Stimulated activated CD4-positive, alpha-beta T cell treated with anti-CD3 and anti-CD28 coated beads, Interleukin-1b, Interleukin-23, amount 100 ng/mL, for 48 hours (primary cell): ENCODE measurements around the gene MROH8.

ENCODE experiments used
- DNase-seq: peaks from one replicate; pipeline ENCODE4 v3.0.0-alpha.2; 2020

The MROH8 gene

DNA sequence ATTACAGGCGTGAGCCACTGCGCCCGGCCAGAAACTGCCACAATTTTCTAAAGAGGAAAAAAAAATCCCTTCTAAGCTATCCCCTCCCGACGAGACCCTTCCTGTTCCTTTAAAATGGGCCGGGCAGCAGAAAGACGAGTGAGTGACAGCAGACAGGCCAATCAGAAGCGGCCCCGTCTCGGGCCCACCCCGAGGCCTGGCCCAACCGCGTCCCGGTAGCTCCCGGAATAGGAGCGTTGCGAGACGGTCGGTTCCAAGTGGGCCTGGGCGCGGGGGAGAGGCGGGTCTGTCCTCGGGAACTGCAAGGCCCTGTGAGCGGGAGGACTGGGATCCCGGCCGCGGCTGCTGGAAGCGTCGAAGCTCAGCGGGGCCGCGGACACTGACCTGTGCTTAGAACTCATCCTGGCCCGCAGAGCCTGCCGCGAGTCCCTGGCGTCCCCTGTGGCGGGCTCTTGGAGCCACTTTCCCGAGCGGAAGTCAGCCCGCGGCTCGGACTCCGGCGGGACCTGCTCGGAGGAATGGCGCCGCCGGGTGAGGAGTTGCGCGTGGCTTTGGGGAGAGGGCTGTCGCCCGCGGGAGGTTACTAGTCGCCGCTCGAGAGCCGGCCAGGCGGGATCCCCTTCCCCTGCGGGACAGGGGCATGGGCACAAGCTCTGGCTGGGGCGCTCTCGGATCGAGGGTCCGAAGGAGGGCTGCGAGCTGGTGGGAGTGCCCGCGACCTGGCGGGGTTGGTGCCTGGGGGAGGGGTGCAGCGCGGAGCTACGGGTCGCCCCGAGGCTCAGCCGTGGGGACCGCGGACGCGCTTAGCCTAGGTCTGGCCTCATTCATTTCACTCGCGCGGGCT lies at the start of gene MROH8, which contains the start of gene RPN2:
Gene MROH8 (minus strand): TSS at position 710 of the 844 bp plus-strand sequence.
Gene RPN2 (plus strand): TSS at position 492 of the 844 bp plus-strand sequence. CDS start 27 bp downstream, at position 519.
- peak; percentile 96 for DNase-seq

DNA sequence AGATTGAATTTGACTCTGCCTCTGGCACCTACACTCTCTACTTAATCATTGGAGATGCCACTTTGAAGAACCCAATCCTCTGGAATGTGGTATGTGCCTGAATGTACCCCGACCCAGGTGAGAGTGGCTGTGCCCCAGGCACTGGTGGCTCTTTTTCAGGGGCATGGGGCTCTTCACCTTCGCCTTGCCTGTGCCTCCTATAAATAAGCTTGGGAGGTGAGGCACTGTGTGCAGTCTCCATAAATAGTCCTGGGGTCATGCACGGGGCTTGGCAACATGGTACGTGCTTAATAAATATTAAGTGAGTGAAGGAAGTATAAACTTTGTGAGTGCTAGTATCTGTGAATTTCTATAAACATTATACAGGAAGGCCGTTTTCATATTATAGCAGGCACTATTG lies 49.3 kb upstream of the MROH8 start:
- DNase-seq, result no peak

DNA sequence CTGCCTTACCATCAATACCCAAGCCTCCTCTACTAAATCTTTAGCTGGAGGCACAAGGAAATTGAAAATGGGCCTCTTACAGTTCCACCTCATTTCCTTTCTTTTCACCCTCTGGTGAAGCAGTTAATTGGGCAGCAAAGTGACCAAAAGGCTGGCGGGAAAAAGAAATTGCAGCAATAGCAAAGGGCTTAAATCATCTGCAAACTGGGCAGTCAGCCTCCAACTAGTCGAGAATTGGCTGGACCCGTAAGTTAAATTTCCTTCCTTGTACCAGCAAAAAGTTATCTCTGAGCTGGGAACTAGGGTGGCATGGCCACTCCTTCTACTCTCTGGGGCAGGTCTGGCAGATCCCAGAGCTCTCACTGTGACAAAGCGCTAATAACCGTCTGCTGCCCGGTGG lies 48.7 kb upstream of the MROH8 start:
- DNase-seq, result no peak

DNA sequence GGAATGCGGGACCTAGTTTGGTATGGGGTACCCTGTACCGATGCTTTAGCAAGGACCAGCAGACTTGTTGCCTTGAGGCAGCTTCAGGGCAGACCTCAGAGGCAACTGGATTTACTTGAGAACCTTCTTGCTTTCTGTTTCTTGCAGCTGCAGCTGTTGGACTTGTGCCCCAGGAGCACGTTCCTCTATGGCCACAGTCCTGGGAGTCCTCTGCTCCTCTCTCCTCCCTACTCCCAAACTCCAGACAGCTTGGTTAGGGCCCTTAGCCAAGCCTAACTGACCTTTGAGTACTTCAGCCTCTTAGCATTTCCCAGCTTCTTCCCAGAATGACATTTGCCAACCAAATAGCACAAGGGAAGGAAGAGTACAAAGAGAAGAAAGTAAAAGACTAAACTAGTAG lies 47.5 kb upstream of the MROH8 start:
- no peak for DNase-seq

DNA sequence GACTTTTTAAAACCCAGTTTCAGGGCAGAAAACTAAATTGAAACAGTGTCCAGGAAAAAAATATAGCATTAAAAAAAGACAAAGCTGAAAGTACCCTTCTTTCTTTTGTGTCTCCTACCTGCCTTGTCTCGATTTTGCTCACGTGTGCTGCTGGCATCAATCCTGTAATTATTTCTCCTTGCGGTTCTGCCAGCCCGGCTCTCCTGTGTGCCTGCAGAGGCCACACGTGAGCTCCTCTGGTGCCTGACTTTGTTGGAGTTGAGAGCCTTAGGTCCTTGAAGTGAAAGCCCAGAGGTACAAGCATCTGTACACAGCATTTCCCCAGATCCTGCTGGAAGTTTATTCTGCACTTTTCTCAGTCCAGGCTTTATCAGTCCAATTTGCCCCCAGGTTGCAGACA lies 45.8 kb upstream of the MROH8 start:
- DNase-seq, result no peak

DNA sequence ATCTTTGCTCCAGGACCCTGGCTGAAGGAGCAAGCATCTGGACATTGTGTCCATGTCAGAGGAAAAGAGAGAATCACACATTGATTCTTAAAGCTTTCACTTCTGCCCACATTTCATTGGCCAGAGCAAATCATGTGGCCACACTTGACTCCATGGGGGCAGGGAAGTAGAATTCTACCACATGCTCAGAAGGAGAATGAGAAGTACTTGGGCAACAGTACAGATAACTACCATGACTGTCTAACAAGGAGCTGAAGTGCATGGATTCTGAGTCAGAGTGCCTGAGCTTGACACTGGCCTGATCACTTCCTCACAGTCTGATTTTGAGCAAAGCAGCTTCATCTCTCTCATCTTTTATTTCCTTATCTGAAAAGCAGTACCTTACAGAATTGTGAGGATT lies 43.7 kb upstream of the MROH8 start:
- no peak for DNase-seq

DNA sequence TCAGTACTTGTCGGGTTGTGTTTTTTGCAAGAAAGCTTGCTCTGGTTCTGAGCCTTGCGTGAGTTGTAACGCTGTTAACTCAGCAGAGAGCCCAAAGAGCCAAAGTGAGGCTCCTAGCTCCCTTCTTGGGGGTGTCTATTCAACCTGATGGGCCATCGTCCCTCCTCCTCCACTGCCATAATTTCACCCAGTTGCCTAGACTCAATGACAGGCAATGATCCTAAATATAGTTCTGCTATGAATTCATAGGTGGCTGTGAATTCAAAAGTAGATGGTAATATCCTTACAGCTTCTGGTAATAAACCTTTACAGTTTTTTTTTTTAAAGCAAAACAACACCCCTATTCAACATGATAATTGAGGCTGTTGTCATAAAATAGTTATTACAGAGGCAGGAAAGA lies 42.7 kb upstream of the MROH8 start:
- DNase-seq, result no peak

DNA sequence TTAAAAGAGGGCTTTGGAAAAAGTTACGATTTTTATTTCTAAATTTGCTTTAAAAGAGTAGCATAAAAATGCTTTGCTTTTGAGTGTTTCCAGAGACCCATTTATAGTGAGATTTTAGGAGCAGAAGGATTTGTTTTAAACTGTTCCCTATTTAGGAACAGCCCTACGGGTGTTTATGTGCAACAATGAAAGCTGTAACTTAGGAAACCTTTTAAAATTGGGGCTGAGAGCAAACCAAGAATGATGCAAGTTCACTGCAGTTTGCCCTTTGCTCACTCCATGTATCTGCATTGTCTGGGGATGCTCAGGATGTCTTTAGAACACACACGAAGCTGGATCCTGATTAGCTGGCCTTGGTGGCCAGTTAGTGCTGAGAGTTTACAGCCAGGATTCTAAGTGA lies 41.4 kb upstream of the MROH8 start:
- DNase-seq, result no peak

DNA sequence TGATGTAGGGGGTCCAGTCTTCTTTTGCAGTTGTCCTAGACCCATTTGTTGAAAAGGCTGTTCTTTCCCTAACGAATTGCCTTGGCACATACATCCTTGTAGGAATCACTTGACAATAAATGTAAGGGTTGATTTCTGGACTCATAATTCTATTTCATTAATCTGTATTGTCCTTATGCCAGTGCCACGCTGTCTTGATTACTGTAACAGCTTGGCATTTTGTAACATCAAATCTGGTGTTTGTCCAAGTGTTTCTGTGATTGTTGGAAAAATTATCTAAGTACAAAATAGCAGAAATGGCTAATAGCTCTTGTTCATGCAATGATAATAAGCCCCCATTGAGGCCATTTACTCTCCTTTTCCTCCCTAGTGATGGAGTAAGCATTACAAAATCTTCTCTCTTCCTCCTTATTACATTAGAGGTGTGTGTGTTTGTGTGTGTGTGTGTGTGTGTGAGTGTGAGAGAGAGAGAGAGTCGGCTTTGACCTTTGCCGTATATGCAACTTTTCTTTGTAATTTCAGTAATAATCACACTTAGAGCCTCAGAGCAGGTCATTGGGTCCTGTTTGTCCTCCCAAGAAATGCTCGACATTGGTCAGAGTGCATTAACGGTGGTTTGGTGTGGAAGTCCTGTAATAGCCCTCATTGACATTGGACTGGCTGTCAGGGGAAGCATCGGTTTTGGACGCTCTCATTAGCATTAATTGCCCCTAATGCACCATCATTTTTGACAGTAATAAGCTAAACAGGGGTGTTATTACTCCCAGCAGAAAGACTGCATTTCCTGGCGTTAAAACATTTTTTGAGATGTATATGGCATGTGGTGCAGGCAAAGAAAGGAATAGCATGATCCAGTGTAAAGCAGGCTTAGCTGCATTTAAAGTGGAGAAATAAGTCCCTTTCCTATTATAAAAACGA lies 40.7 kb upstream of the MROH8 start:
- no peak for DNase-seq

DNA sequence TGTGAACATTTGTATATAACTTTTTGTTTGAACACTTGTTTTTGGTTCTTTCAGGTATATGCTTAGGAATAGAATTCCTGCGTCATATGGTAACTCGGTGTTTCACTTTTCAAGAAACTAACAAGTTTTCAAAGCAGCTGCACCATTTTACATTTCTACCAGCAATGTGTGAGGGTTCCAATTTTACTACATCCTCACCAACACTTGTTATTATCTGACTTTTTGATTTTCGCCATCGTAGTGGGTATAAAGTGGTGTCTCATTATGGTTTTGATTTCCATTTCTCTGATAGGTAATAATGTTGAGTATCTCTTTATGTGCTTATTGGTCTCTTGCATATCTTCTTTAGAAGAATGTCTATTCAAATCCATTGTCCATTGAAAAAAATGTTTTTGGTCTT lies 39.6 kb upstream of the MROH8 start:
- DNase-seq, result no peak

DNA sequence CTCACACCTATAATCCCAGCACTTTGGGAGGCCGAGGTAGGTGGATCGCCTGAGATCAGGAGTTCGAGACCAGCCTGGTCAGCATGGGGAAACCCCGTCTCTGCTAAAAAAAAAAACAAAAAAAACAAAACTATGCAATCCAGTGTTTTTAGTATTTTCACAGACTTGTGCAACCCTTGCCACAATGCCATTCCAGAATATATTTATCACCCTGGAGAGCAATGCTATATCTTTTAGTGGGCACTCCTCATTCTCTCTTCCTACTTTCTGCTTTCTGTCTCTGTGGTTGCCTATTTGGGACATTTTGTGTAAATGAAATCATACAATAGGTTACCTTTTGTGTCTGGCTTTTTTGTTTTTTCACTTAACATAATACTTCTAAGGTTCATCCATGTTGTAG lies 39.1 kb upstream of the MROH8 start:
- DNase-seq, result no peak

DNA sequence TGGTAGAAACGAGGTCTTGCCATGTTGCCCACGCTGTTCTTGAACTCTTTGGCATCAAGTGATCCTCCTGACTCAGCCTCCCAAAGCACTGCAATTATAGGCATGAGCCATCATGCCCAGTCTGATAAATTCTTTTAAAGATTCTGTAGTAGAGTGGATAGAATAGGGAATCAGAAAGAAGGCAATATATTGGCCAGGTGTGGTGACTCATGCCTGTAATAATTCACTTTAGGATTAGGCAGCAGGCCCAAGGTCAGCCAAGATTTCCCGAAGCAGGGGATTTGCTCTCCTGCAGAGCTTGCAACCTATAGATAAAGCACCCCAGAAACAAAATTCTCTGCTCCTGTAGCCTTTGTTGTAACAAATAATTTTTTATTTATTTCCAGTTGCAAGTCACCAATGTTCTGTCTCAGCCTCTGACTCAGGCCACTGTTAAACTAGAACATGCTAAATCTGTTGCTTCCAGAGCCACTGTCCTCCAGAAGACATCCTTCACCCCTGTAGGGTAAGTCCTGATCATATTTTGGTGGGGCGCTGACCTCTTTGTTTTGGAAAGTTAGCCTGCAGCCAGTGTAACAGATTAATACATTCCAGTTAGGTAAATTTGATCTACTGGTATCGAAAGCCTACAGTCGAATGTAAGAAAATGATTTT lies 30.4 kb upstream of the MROH8 start:
- no peak for DNase-seq

DNA sequence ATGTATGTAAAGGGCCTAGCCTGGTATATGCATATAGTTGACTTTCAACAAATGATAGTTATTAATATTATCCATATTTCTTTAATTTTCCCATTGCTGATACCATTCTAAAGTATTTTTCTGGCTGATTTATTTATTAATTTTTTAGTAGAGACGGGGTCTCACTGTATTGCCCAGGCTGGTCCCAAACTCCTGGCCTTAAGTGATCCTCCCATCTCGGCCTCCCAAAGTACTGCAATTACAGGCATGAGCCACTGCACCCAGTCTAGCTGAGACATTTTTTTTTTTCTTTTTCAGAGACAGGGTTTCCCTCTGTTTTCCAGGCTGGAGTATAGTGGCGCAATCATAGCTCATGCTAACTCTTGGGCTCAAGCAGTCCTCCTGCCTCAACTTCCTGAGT lies 29.8 kb upstream of the MROH8 start:
- DNase-seq, result no peak

DNA sequence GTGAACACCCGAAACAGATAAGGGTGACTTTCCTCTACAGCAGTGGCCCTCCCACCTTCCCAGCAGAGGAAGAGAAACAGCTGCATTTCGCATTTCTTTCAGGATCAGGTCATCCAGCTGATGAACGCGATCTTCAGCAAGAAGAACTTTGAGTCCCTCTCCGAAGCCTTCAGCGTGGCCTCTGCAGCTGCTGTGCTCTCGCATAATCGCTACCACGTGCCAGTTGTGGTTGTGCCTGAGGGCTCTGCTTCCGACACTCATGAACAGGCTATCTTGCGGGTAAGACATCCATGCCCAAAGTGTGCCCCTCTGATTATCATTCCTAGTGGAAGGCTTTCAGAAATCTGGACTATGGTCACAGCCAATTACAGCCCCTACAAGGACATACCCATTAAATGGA lies 27.8 kb upstream of the MROH8 start:
- DNase-seq, result no peak

DNA sequence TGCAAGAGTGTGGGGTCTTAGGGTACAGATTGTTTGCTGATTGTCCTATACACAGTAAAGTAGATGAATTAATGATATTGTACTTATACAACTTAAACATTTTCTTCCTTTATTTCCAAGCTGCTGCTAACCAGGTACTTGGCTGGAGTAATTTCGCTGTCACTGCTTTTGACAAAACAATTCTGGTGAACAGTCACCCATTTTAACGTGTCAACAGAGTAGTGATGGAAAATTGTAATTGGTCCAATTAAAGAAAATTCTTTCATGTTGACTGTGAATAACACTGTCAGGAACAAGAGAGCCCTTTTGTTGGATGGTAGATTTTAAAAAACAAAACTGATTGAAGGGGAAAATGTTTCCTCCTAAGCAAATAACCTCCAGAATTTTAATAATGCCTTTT lies 26.4 kb upstream of the MROH8 start:
- no peak for DNase-seq

DNA sequence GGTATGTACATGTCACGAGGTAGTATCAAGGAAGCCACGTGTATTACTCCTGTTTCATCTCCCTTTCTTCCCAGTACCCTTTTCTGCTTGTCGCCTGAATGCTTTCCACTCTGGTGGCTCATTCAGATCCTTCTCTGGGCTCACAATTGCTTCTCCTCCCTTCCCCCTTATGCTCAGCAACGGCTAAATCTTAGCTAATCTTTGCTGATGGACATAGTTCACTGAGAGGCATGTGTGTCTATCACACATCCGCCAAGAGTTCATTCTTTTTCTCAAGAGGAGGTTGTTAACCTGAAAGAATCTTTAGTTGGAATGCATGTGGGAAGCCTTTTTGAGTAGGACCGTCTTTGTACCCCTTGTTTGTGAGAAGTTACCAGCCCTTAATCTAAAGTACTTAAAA lies 25.8 kb upstream of the MROH8 start:
- no peak for DNase-seq

DNA sequence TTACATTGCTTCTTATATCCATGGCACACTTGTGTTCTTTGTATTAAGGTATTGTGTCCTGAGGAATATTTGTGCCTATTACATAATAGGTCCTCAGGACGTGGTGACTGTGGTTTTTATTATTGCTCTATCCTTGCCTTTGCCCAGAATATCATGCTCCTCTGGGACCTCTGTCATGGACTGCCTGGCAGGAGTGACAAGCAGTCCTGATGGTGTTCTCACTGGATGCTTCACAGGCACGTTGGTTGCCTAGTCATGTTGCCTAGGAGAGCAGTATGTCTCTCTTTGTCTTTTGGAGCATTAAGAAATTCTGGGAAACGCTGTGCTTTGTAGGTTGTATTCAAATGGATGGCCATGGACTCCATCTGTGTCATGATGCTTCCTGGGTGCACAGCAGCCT lies 24.7 kb upstream of the MROH8 start:
- DNase-seq, result no peak

DNA sequence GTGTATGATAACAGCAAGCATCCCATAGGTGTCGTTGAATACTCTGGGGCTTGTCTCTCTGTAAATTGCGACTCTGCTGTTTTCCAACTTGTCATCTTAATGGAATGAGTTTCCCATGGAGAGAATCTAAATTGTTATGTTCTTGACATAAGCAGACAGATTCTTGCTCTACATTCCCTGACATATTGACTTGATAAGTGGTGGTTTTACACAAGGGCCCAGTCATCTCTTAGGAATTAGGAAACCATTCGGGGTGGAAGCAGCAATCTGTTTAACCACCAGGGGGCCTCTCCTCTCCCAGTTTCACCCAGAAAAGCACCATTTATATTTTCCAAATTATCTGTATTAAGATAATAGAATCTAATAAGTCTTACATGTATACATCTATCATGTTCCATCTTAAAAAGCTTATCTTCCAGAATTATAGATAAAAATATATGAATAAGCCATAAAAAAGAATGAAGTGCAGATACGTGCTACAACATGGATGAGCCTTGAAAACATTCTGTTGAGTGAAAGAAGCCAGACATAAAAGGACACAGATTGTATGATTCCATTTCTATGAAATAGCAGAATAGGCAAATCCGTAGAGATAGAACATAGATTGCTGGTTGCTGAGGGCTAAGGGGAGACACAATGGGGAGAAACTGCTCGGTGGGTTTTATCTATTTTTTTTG lies 23.1 kb upstream of the MROH8 start:
- no peak for DNase-seq

DNA sequence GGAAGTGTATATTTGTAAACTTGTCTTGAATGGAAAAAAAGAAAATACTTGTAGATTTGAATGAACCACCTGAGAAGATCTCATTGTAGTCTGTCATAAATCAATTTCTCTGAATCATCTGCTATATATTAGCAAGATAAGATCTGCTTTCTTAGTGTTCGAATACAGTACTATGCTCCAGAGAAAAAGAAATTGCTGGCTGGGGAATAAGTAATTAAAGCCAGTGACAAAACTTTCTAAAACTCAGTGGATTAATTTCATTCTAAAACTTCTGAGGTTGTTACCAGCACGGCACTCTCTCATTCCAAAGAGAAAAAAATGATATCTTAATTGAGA lies 22.4 kb upstream of the MROH8 start:
- DNase-seq, result no peak

DNA sequence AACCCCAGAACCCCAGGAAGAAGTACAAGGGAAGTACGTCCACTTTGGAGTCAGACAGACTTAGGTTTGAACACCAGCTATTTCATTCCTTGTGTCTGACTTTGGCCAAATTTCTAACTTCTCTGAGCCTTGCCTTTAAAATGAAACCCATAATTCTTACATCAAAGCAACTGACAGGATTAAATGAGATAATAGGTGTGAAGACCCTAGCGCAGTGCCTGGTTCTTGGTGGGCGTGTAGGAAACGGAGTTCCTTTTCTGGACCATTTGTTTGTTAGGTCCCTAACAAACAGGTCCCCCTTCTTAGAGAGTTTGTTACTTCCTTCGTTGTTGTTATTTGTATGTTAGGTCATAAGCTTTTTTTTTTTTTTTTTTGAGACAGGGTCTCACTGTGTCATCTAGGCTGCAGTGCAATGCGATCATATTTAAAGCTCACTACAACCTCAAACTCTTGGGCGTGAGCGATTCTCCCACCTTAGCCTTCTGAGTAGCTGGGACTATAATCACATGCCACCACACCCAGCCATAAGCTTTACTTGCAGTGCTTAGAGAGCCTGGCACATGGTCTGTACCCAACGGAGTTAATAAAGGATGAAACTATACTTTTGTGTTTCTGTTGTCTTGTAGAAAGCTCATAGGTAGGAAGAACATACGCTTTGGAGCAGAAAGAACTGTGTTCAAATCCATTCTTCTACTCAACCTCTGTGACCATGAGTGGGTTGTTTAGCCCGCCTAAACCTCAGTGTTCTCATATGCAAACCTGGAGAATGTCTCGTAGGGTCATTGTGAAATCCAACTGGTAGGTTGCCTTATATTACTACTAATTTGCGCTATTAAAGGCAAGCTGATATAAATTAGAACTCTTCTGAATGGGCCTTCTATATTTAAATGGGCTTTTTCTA lies 21.8 kb upstream of the MROH8 start:
- DNase-seq, result no peak

DNA sequence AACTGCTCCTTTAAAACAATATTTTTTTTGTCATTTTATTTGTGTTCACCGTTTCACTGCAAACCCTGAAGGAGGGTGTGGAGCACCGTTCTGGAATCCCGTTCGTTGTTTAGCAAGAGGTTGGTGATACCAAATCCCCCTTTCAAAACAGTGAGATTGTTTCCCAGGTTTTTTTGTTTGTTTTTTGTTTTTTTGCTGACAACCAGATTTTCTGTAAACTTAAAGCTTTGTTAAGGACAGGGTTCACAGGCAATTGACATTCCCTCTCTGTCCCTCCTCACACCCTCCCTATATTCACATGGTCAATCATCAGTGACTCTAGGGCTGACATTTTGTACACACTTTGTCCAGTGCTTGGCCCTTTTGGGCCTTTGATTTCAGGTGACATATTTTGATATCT lies 21.0 kb upstream of the MROH8 start:
- no peak for DNase-seq
